HL-60 (cell line): ENCODE data around the gene FILIP1L.

Source experiments
- DNase-seq, 2 experiments: peaks; one replicate each; pipeline ENCODE4 v3.0.0-alpha.2; 2010 to 2020; ENCODE audit warnings: low read depth in 1 of 2, low spot score in 1 of 2
- H3K27ac ChIP-seq: fragments of 250-450 bp; sonication (Bioruptor Pico); replicated peaks from 2 replicates; pipeline ENCODE4 v1.5.1; 2020; ENCODE audit warnings: mild to moderate bottlenecking, moderate library complexity
- H3K27me3 ChIP-seq: fragments of 250-450 bp; sonication (Bioruptor Pico); 2 replicates; pipeline ENCODE4 v1.5.1; 2021; ENCODE audit warnings: mild to moderate bottlenecking, moderate library complexity; ENCODE audit not compliant: insufficient read depth, poor library complexity, severe bottlenecking
- H3K4me3 ChIP-seq: replicated peaks from 2 replicates; pipeline ENCODE4 v1.5.1; 2011; ENCODE audit warnings: mild to moderate bottlenecking, control low read depth, low read length; ENCODE audit not compliant: insufficient read depth
- CTCF ChIP-seq: IDR thresholded peaks from one replicate; pipeline ENCODE4 v1.5.1; 2011; ENCODE audit warnings: low read length, control low read depth, inconsistent platforms; ENCODE audit not compliant: insufficient read depth
- GABPA ChIP-seq: IDR thresholded peaks from 2 replicates; pipeline ENCODE4 v1.6.1; 2012; ENCODE audit warnings: low read depth
- POLR2AphosphoS5 ChIP-seq: IDR thresholded peaks from 2 replicates; pipeline ENCODE4 v1.6.1; 2012; ENCODE audit warnings: low read depth
- SPI1 ChIP-seq: IDR thresholded peaks from 2 replicates; pipeline ENCODE4 v1.6.1; 2012; ENCODE audit warnings: low read depth, mild to moderate bottlenecking, borderline replicate concordance
- TF ChIP-seq, protein P1 (sequence below): IDR thresholded peaks from 2 replicates; pipeline ENCODE4 v1.6.1; 2012; ENCODE audit warnings: low read depth; ENCODE audit not compliant: insufficient replicate concordance

The FILIP1L gene

DNA sequence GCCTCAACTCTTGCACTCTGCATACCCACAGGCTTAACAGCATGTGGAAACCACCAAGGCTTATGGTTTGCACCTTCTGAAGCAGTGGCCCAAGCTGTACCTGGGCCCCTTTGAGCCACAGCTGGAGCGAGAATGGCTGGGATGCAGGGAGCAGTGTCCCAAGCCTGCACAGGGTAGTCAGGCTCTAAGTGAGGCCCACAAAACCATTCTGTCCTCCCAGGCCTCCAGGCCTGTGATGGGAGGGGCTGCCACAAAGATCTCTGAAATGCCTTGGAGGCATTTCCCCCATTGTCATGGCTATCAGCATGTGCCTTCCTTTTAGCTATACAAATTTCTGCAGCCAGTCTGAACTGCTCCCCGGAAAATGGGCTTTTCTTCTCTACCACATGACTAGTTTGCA is 309.1 kb downstream of the FILIP1L start:
- Histone ChIP-seq H3K4me3 (no peak overlapping the region), H3K27ac (no peak overlapping the region), H3K27me3 (no peaks in the 10 kb centered on the region)
- TF ChIP-seq, protein P1, sequence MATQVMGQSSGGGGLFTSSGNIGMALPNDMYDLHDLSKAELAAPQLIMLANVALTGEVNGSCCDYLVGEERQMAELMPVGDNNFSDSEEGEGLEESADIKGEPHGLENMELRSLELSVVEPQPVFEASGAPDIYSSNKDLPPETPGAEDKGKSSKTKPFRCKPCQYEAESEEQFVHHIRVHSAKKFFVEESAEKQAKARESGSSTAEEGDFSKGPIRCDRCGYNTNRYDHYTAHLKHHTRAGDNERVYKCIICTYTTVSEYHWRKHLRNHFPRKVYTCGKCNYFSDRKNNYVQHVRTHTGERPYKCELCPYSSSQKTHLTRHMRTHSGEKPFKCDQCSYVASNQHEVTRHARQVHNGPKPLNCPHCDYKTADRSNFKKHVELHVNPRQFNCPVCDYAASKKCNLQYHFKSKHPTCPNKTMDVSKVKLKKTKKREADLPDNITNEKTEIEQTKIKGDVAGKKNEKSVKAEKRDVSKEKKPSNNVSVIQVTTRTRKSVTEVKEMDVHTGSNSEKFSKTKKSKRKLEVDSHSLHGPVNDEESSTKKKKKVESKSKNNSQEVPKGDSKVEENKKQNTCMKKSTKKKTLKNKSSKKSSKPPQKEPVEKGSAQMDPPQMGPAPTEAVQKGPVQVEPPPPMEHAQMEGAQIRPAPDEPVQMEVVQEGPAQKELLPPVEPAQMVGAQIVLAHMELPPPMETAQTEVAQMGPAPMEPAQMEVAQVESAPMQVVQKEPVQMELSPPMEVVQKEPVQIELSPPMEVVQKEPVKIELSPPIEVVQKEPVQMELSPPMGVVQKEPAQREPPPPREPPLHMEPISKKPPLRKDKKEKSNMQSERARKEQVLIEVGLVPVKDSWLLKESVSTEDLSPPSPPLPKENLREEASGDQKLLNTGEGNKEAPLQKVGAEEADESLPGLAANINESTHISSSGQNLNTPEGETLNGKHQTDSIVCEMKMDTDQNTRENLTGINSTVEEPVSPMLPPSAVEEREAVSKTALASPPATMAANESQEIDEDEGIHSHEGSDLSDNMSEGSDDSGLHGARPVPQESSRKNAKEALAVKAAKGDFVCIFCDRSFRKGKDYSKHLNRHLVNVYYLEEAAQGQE, result no peak
- TF ChIP-seq SPI1 (no peak), POLR2AphosphoS5 (no peak)
- DNase-seq, result no peak

- no peak for DNase-seq
- TF ChIP-seq, protein P1, result no peak
- TF ChIP-seq SPI1 (no peak), POLR2AphosphoS5 (no peak), GABPA (no peak), CTCF (no peak)
- no peaks in the 10 kb centered on the region for H3K27me3 ChIP-seq
- H3K4me3 ChIP-seq, result no peak overlapping the region
- H3K27ac ChIP-seq, result no peak overlapping the region
These were observed 311.0 kb downstream of the FILIP1L start for GRCh38 chr3:99803297-99803696.

DNA sequence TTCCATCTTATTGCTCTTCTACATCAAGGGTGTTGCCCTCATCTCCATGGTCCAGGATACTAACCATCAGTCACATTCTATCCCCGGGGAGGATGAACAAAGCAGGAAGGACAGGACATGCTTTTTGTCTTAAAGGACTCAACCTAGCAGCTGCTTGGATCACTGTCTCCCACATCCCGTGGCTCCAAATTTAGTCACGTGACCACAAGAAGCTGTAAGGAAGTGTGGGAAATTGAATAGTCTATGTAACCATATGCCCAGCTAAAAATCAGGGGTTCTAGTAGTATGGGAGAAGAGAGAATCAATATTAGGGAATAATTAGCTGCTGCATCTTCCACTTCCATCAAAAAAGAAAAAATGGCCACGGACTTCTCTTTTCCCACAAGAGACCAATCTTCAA is 314.9 kb downstream of the FILIP1L start:
- peaks cover 3% of the 10 kb centered on the region for H3K27me3 ChIP-seq
- H3K27ac ChIP-seq, result no peak overlapping the region
- H3K4me3 ChIP-seq, result no peak overlapping the region
- no peak for DNase-seq
- TF ChIP-seq POLR2AphosphoS5, result no peak

- H3K27me3 ChIP-seq, result peaks cover 3% of the 10 kb centered on the region
- TF ChIP-seq CTCF, result no peak
- TF ChIP-seq SPI1, result no peak
- TF ChIP-seq GABPA, result no peak
- TF ChIP-seq, protein P1, result no peak
- no peak for TF ChIP-seq POLR2AphosphoS5
- H3K27ac ChIP-seq, result no peak overlapping the region
- DNase-seq, result no peak
- no peak overlapping the region for H3K4me3 ChIP-seq
These were observed 318.7 kb downstream of the FILIP1L start for GRCh38 chr3:99795573-99795972.
